BJ (cell line): ENCODE data around the gene CLEC16A. TPM values are rescaled to one million over a fixed set of nuclear protein-coding genes. Genes with fewer than 3 reads are reported as not detected.

Experiments used
- CTCF ChIA-PET: fragments of 350-600 bp; formaldehyde crosslinking; extraction: SDS; loops from one replicate; lab custom pipeline; 2021; ENCODE audit warnings: antibody characterized with exemption, inconsistent platforms; lab: Yijun Ruan, JAX
- POLR2A ChIA-PET: fragments of 300-600 bp; sonication (Branson Sonifier 250); formaldehyde crosslinking; extraction: SDS; loops from one replicate; lab custom pipeline; 2021; ENCODE audit warnings: antibody characterized with exemption; lab: Charles Lee
- DNase-seq: peaks from one replicate; pipeline ENCODE4 v3.0.0-alpha.2; 2011; ENCODE audit warnings: low read depth
- H3K27me3 ChIP-seq: 2 replicates; pipeline ENCODE4 v1.6.0; 2011; ENCODE audit warnings: low read length; ENCODE audit not compliant: control insufficient read depth, insufficient read depth
- H3K36me3 ChIP-seq: 2 replicates; pipeline ENCODE4 v1.5.1; 2011; ENCODE audit warnings: low read length; ENCODE audit not compliant: control insufficient read depth, insufficient read depth
- H3K4me3 ChIP-seq: 2 replicates; pipeline ENCODE4 v1.5.1; 2011; ENCODE audit warnings: low read depth, mild to moderate bottlenecking, control low read depth, low read length
- CTCF ChIP-seq: IDR thresholded peaks from 2 replicates; pipeline ENCODE4 v1.5.1; 2011; ENCODE audit warnings: low read depth, mild to moderate bottlenecking, control low read depth, inconsistent platforms, low read length, moderate library complexity; ENCODE audit not compliant: insufficient read depth
- polyA plus RNA-seq: library from polyadenylated mRNA; depleted of rRNA; stranded (reverse); fragments of >200 nt; gene quantifications from 2 replicates; pipeline ENCODE4 v1.2.3, GENCODE V29; 2011

Gene CLEC16A
- polyA plus RNA-seq, 1 experiment: 8.7 TPM

DNA sequence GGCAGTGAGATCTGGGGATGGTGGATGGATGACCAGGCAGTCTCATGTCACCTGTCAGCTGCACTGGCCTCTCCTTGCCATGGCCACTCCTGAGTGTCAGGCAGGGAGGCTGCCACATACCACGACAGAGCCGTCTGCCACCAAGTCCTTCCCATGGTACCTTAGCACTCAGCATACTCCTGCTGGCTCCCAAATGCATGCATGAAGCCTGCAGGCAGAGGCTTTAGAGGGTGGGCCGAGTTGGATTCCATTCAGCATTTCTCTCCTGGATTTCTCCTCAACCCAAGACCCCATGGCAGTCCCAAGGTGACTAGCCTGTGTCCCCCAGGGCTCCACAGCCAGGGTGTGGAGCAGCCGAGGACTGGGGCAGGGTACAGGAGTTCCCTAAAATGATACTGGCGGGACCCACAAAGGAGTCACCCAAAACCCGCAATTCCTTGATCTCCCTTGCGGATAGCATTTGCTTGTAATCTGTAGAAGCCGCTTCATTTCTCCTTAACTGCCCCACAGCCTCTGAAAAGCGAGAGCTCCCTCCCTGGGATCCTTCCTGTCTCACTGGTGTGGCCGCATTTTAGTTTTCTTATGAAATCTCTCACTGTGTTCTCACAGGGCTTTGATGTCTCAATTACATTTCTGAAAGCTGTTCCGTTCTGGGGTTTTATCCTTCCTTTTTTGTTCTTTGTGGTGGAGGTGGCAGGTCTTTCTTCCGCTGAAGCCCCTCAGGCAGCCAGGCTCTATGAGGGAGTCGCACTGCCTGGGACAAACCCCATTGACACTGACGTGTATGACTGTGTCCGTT, 170.2 kb downstream of the CLEC16A start:
- ChIA-PET CTCF (interaction anchor here (1.1 kb wide), 1 partner anchor 8 kb away, joined by 3 read pairs; no protein-coding TSS in a partner anchor), POLR2A (no interaction called here)
- no peak overlapping the region for H3K4me3 ChIP-seq

GRCh38 chr16:11117576-11118211, 173.3 kb downstream of the CLEC16A start:
- CTCF ChIA-PET: no interaction called here
- POLR2A ChIA-PET: no interaction called here
- Histone ChIP-seq H3K36me3 (no peaks in the 10 kb centered on the region; the same call in 1 of the 2 replicates), H3K27me3 (no peaks in the 10 kb centered on the region), H3K4me3 (no peak overlapping the region)
- DNase-seq: no peak
- TF ChIP-seq CTCF: no peak

More for the DNA sequence above, 170.2 kb downstream of the CLEC16A start:
- no peak for TF ChIP-seq CTCF
- no peaks in the 10 kb centered on the region for H3K27me3 ChIP-seq
- DNase-seq: no peak
- no peaks in the 10 kb centered on the region; the same call in 1 of the 2 replicates for H3K36me3 ChIP-seq

DNA sequence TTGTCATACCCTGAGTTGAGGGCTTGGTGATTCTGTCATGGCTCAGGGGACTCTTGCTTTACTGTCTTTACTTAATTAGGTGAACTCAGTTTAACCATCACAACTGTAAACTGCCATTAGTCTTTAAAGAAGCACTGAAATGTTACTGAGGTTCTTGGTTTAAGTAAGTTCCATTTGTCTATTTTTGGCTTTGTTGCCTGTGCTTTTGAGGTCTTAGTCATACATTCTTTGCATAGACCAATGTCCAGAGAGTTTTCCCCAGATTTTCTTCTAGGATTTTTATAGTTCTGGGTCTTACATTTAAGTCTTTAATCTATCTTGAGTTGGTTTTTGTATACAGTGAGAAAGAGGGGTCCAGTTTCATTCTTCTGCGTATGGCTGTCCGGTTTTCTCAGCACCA, 174.1 kb downstream of the CLEC16A start:
- CTCF ChIA-PET: no interaction called here
- H3K27me3 ChIP-seq: no peaks in the 10 kb centered on the region
- no peak for TF ChIP-seq CTCF

GRCh38 chr16:11121083-11121608, 176.8 kb downstream of the CLEC16A start:
- H3K36me3 ChIP-seq: peaks cover 8% of the 10 kb centered on the region; the same call in 1 of the 2 replicates
- no peak for TF ChIP-seq CTCF
- ChIA-PET POLR2A (no interaction called here), CTCF (interaction anchor here (1.6 kb wide), 1 partner anchor 19 kb away, joined by 4 read pairs; no protein-coding TSS in a partner anchor)
- no peak for DNase-seq
- no peak overlapping the region for H3K4me3 ChIP-seq
- no peaks in the 10 kb centered on the region for H3K27me3 ChIP-seq

More for the DNA sequence above, 174.1 kb downstream of the CLEC16A start:
- no peak overlapping the region for H3K4me3 ChIP-seq
- H3K36me3 ChIP-seq: peaks cover under 1% of the 10 kb centered on the region
- DNase-seq: no peak
- POLR2A ChIA-PET: no interaction called here
